AG09319 (cell line): Measurements from ENCODE around the gene SLC14A1.

Experiments used
- DNase-seq: peaks from one replicate; pipeline ENCODE4 v3.0.0-alpha.2; 2010; ENCODE audit warnings: low read depth; ENCODE audit errors: extremely low read depth
- CTCF ChIP-seq: IDR thresholded peaks from 2 replicates; pipeline ENCODE4 v1.5.1; 2011; ENCODE audit warnings: low read depth, mild to moderate bottlenecking, inconsistent platforms, low read length, moderate library complexity

Gene SLC14A1

GRCh38 chr18:45731716-45732115, 7.7 kb downstream of the SLC14A1 start:
- TF ChIP-seq CTCF = no peak
- no peak for DNase-seq

- no peak for DNase-seq
Observed at GRCh38 chr18:45733535-45733934, 9.6 kb downstream of the SLC14A1 start.

GRCh38 chr18:45734505-45734904, 10.5 kb downstream of the SLC14A1 start:
- TF ChIP-seq CTCF = no peak
- DNase-seq = no peak

More at GRCh38 chr18:45733535-45733934, 9.6 kb downstream of the SLC14A1 start:
- TF ChIP-seq CTCF = no peak

GRCh38 chr18:45734944-45735343, 11.0 kb downstream of the SLC14A1 start:
- no peak for DNase-seq
- no peak for TF ChIP-seq CTCF

- TF ChIP-seq CTCF = no peak
- DNase-seq = no peak
Observed at GRCh38 chr18:45738660-45739059, 14.7 kb downstream of the SLC14A1 start.

GRCh38 chr18:45739268-45739667, 15.3 kb downstream of the SLC14A1 start:
- no peak for TF ChIP-seq CTCF
- no peak for DNase-seq

- no peak for DNase-seq
- no peak for TF ChIP-seq CTCF
Observed at GRCh38 chr18:45739848-45740247, 15.9 kb downstream of the SLC14A1 start.
